H1 (cell line): ENCODE data around the gene KLHL1. TPM values are rescaled to one million over a fixed set of nuclear protein-coding genes. Genes with fewer than 3 reads are reported as not detected.

Source experiments
- CTCF ChIA-PET: fragments of 300-600 bp; sonication (Branson Sonifier 250); formaldehyde crosslinking; loops from one replicate; lab custom pipeline; 2021; ENCODE audit not compliant: partially characterized antibody; lab: Charles Lee
- POLR2A ChIA-PET: fragments of 300-600 bp; sonication (Branson Sonifier 250); formaldehyde crosslinking; loops from one replicate; lab custom pipeline; 2021; ENCODE audit warnings: inconsistent platforms; ENCODE audit not compliant: partially characterized antibody; lab: Charles Lee
- DNase-seq, 2 experiments: peaks; one replicate each; pipeline versions ENCODE4 v3.0.0 to v3.0.0-alpha.2; 2010 to 2022; ENCODE audit warnings: low spot score in 2 of 2, low read depth in 1 of 2, mixed read lengths in 1 of 2
- FAIRE-seq: peaks from 2 replicates; lab custom pipeline; 2011; peaks lifted over from hg19 to GRCh38; lab: Jason Lieb, UNC
- H2AFZ ChIP-seq: 2 replicates; pipeline ENCODE4 v1.8.1; 2012; ENCODE audit warnings: low read length, inconsistent platforms
- H2AK5ac ChIP-seq: 2 replicates; pipeline ENCODE4 v1.6.1; 2013; ENCODE audit warnings: low read depth, low read length
- H2BK120ac ChIP-seq: replicated peaks from 2 replicates; pipeline ENCODE3; 2013; ENCODE audit warnings: low read depth, low read length, inconsistent platforms
- H2BK12ac ChIP-seq: 2 replicates; pipeline ENCODE4 v1.6.1; 2013; ENCODE audit warnings: low read depth, low read length
- H2BK15ac ChIP-seq: 2 replicates; pipeline ENCODE4 v1.6.1; 2013; ENCODE audit warnings: low read length
- H2BK20ac ChIP-seq: 2 replicates; pipeline ENCODE4 v1.6.1; 2013; ENCODE audit warnings: low read length
- H2BK5ac ChIP-seq: 2 replicates; pipeline ENCODE4 v1.6.1; 2013; ENCODE audit warnings: low read depth, low read length
- H3K14ac ChIP-seq: 2 replicates; pipeline ENCODE4 v1.6.1; 2013; ENCODE audit warnings: inconsistent platforms; ENCODE audit not compliant: insufficient read length
- H3K18ac ChIP-seq: 2 replicates; pipeline ENCODE4 v1.6.1; 2013; ENCODE audit warnings: low read length; ENCODE audit errors: extremely low read depth
- H3K23ac ChIP-seq: 2 replicates; pipeline ENCODE4 v1.6.1; 2013; ENCODE audit warnings: inconsistent platforms; ENCODE audit not compliant: insufficient read length
- H3K23me2 ChIP-seq: 2 replicates; pipeline ENCODE4 v1.6.1; 2013; ENCODE audit warnings: low read depth, low read length
- H3K27ac ChIP-seq: 2 replicates; pipeline ENCODE4 v1.6.1; 2011; ENCODE audit warnings: low read depth, low read length, inconsistent platforms
- H3K27me3 ChIP-seq, 4 experiments: replicated peaks in 1 of 4; 1 replicate in 1 of 4; 2 replicates in 3 of 4; pipeline versions ENCODE4 v1.6.1 to v1.8.1; 2011 to 2013; ENCODE audit warnings: low read length in 3 of 4, mild to moderate bottlenecking in 3 of 4, inconsistent platforms in 2 of 4, mixed read lengths in 2 of 4, moderate library complexity in 1 of 4; ENCODE audit not compliant: control insufficient read depth in 3 of 4, insufficient read depth in 3 of 4; ENCODE audit errors: extremely low read depth in 1 of 4
- H3K36me3 ChIP-seq, 4 experiments: 2 replicates each; pipeline versions ENCODE4 v1.6.1 to v1.8.1; 2011 to 2013; ENCODE audit warnings: mild to moderate bottlenecking in 4 of 4, low read length in 3 of 4, moderate library complexity in 2 of 4, control low read depth in 1 of 4, inconsistent platforms in 1 of 4; ENCODE audit not compliant: insufficient read depth in 4 of 4, control insufficient read depth in 2 of 4
- H3K4ac ChIP-seq: replicated peaks from 2 replicates; pipeline ENCODE3; 2013; ENCODE audit warnings: low read length, low read depth, mixed read lengths, inconsistent platforms; ENCODE audit not compliant: insufficient read length
- H3K4me1 ChIP-seq, 4 experiments: replicated peaks in 1 of 4; 1 replicate in 1 of 4; 2 replicates in 3 of 4; pipeline versions ENCODE4 v1.6.1 to v1.8.1; 2011 to 2013; ENCODE audit warnings: low read length in 3 of 4, inconsistent platforms in 2 of 4, mixed read lengths in 1 of 4; ENCODE audit not compliant: insufficient read depth in 4 of 4, control insufficient read depth in 3 of 4
- H3K4me2 ChIP-seq, 2 experiments: 2 replicates each; pipeline versions ENCODE4 v1.6.1 to v1.8.1; 2011 to 2013; ENCODE audit warnings: low read depth in 2 of 2, low read length in 2 of 2, control low read depth in 1 of 2, inconsistent platforms in 1 of 2, mild to moderate bottlenecking in 1 of 2; ENCODE audit not compliant: insufficient read depth in 1 of 2
- H3K4me3 ChIP-seq, 4 experiments: fragments of 200-600, 300-600 bp in 1 of 4; sonication (generic), shearing (Covaris generic), sonication (Bioruptor Twin) in 1 of 4; 2 replicates each; pipeline versions ENCODE4 v1.5.1 to v1.8.1; 2011 to 2016; ENCODE audit warnings: low read length in 4 of 4, low read depth in 3 of 4, control low read depth in 2 of 4, inconsistent platforms in 2 of 4, mild to moderate bottlenecking in 2 of 4, mixed read lengths in 1 of 4, moderate library complexity in 1 of 4; ENCODE audit not compliant: insufficient read depth in 2 of 4; ENCODE audit errors: extremely low read depth in 1 of 4
- H3K56ac ChIP-seq: replicated peaks from 2 replicates; pipeline ENCODE3; 2013; ENCODE audit warnings: low read depth, mild to moderate bottlenecking, mixed read lengths, low read length, inconsistent platforms; ENCODE audit not compliant: insufficient read length
- H3K79me1 ChIP-seq: 2 replicates; pipeline ENCODE4 v1.6.1; 2013; ENCODE audit warnings: low read depth, low read length, control low read depth
- H3K79me2 ChIP-seq, 2 experiments: 2 replicates each; pipeline versions ENCODE4 v1.6.1 to v1.8.1; 2012 to 2013; ENCODE audit warnings: low read length in 2 of 2, mild to moderate bottlenecking in 2 of 2, inconsistent platforms in 1 of 2; ENCODE audit not compliant: insufficient read depth in 2 of 2, control insufficient read depth in 1 of 2
- H3K9ac ChIP-seq, 4 experiments: replicated peaks in 1 of 4; 1 replicate in 1 of 4; 2 replicates in 3 of 4; pipeline versions ENCODE4 v1.6.1 to v1.8.1; 2011 to 2013; ENCODE audit warnings: low read depth in 3 of 4, low read length in 3 of 4, control low read depth in 2 of 4, mild to moderate bottlenecking in 2 of 4, moderate library complexity in 2 of 4, inconsistent platforms in 1 of 4; ENCODE audit errors: extremely low read depth in 1 of 4
- H3K9me3 ChIP-seq, 2 experiments: 2 replicates each; pipeline versions ENCODE4 v1.6.1 to v1.8.1; 2012 to 2013; ENCODE audit warnings: mild to moderate bottlenecking in 2 of 2, moderate library complexity in 2 of 2, control low read depth in 1 of 2, inconsistent platforms in 1 of 2, low read depth in 1 of 2, low read length in 1 of 2, mixed read lengths in 1 of 2; ENCODE audit not compliant: insufficient read depth in 2 of 2
- H4K20me1 ChIP-seq, 2 experiments: replicated peaks in 1 of 2; 2 replicates each; pipeline versions ENCODE3 to v1.8.1; 2011 to 2013; ENCODE audit warnings: inconsistent platforms in 2 of 2, low read length in 2 of 2, mild to moderate bottlenecking in 1 of 2; ENCODE audit not compliant: insufficient read depth in 2 of 2, control insufficient read depth in 1 of 2
- H4K5ac ChIP-seq: 2 replicates; pipeline ENCODE4 v1.6.1; 2013; ENCODE audit warnings: low read length, low read depth, mixed read lengths, inconsistent platforms; ENCODE audit not compliant: insufficient read length
- H4K8ac ChIP-seq: 2 replicates; pipeline ENCODE4 v1.8.0; 2013; ENCODE audit warnings: mild to moderate bottlenecking, moderate library complexity, low read length, inconsistent platforms; ENCODE audit not compliant: insufficient read depth; ENCODE audit errors: extremely low read depth
- H4K91ac ChIP-seq: replicated peaks from 2 replicates; pipeline ENCODE3; 2013; ENCODE audit warnings: low read length, mixed read lengths, inconsistent platforms; ENCODE audit not compliant: insufficient read length
- BRCA1 ChIP-seq: IDR thresholded peaks from 2 replicates; pipeline ENCODE4 v1.6.1; 2012; ENCODE audit warnings: low read depth, low read length, improper control_type of control experiment
- FOSL1 ChIP-seq: IDR thresholded peaks from 2 replicates; pipeline ENCODE4 v1.6.1; 2011; ENCODE audit warnings: mild to moderate bottlenecking, low read depth, low read length, moderate library complexity; ENCODE audit not compliant: insufficient read depth
- JUND ChIP-seq: IDR thresholded peaks from 2 replicates; pipeline ENCODE4 v1.6.1; 2011; ENCODE audit warnings: mild to moderate bottlenecking, improper control_type of control experiment, low read length
- POU5F1 ChIP-seq: IDR thresholded peaks from 2 replicates; pipeline ENCODE4 v1.6.1; 2011; ENCODE audit warnings: low read depth, mild to moderate bottlenecking, low read length, moderate library complexity
- YY1 ChIP-seq: IDR thresholded peaks from 2 replicates; pipeline ENCODE4 v1.6.1; 2011; ENCODE audit warnings: low read depth, mild to moderate bottlenecking, low read length
- polyA plus RNA-seq, 7 experiments: library from polyadenylated mRNA; depleted of rRNA in 3 of 7; stranded (reverse) in 5 of 7; unstranded in 2 of 7; fragments of >200 nt in 5 of 7; fragments of 200-250 nt in 2 of 7; gene quantifications; 1 replicate in 5 of 7; 2 replicates in 1 of 7; 4 replicates in 1 of 7; pipeline versions ENCODE4 v1.2.1 to v1.2.3, GENCODE V29; 2011 to 2013; ENCODE audit warnings: missing spikeins in 2 of 7, mixed read lengths in 2 of 7
- total RNA-seq: library from RNA; stranded (reverse); fragmentation: NEBNext Ultra II Directional; extraction: Animal tissue kit (Norgen Biotek cat#: 25700); gene quantifications from 2 replicates; pipeline ENCODE4 v1.2.1, GENCODE V29; 2021

Gene KLHL1
- total and polyA plus RNA-seq, 2 of the 8 experiments (the other 6 are each of a cell fraction or from before 2014, with no cell fraction given): not detected

- Histone ChIP-seq H2BK12ac (no peak overlapping the region), H2BK15ac (no peak overlapping the region), H2AFZ (no peak overlapping the region), H3K36me3 (no peaks in the 10 kb centered on the region), H3K56ac (no peak overlapping the region), H3K9me3 (no peaks in the 10 kb centered on the region), H3K14ac (no peak overlapping the region), H2AK5ac (no peak overlapping the region), H3K18ac (no peak overlapping the region), H3K27ac (no peak overlapping the region), H3K4me2 (no peak overlapping the region), H3K23ac (no peak overlapping the region), H4K5ac (no peak overlapping the region), H2BK20ac (no peak overlapping the region), H3K4ac (no peak overlapping the region), H3K27me3 (no peaks in the 10 kb centered on the region), H3K79me2 (no peaks in the 10 kb centered on the region), H2BK120ac (no peak overlapping the region), H3K23me2 (no peaks in the 10 kb centered on the region), H2BK5ac (no peak overlapping the region), H3K4me3 (no peak overlapping the region), H3K4me1 (no peaks in the 10 kb centered on the region), H4K20me1 (no peaks in the 10 kb centered on the region), H4K8ac (no peak overlapping the region), H4K91ac (no peak overlapping the region), H3K79me1 (no peaks in the 10 kb centered on the region), H3K9ac (no peak overlapping the region)
- no peak for TF ChIP-seq BRCA1
- TF ChIP-seq POU5F1: no peak
- no peak for TF ChIP-seq YY1
- TF ChIP-seq JUND: no peak
- TF ChIP-seq FOSL1: no peak
- CTCF ChIA-PET: no interaction called here
- POLR2A ChIA-PET: no interaction called here
- FAIRE-seq (no peak), DNase-seq (no peak)
Measured at GRCh38 chr13:69904784-69905183, 203.5 kb downstream of the KLHL1 start.
